SJCRH30 (cell line): ENCODE measurements around the gene TNPO1. TPM values are rescaled to one million over a fixed set of nuclear protein-coding genes. Genes with fewer than 3 reads are reported as not detected.

Experiments
- DNase-seq, 2 experiments: peaks; one replicate each; pipeline ENCODE4 v3.0.0-alpha.2; 2015 to 2020
- H3K27ac ChIP-seq: fragments of 250-450 bp; sonication (Bioruptor Pico); 2 replicates; pipeline ENCODE4 v1.5.1; 2020; ENCODE audit warnings: mild to moderate bottlenecking, moderate library complexity
- H3K27me3 ChIP-seq: fragments of 250-450 bp; sonication (Bioruptor Pico); 2 replicates; pipeline ENCODE4 v1.5.1; 2020; ENCODE audit warnings: mild to moderate bottlenecking, moderate library complexity
- H3K36me3 ChIP-seq: fragments of 250-450 bp; sonication (Bioruptor Pico); 2 replicates; pipeline ENCODE4 v1.5.1; 2020; ENCODE audit warnings: mild to moderate bottlenecking, moderate library complexity
- H3K4me1 ChIP-seq: fragments of 250-450 bp; sonication (Bioruptor Pico); 2 replicates; pipeline ENCODE4 v1.5.1; 2020; ENCODE audit warnings: mild to moderate bottlenecking, moderate library complexity
- H3K4me3 ChIP-seq: fragments of 250-450 bp; sonication (Bioruptor Pico); 2 replicates; pipeline ENCODE4 v1.5.1; 2020; ENCODE audit warnings: mild to moderate bottlenecking, moderate library complexity
- H3K9me3 ChIP-seq: fragments of 250-450 bp; sonication (Bioruptor Pico); replicated peaks from 2 replicates; pipeline ENCODE4 v1.5.1; 2020; ENCODE audit warnings: mild to moderate bottlenecking, moderate library complexity
- total RNA-seq: library from RNA; depleted of rRNA; stranded (reverse); fragments of >200 nt; shearing (Covaris generic); gene quantifications from 2 replicates; pipeline ENCODE4 v1.2.3, GENCODE V29; 2014; rRNA removed

Gene TNPO1
- total RNA-seq, 1 experiment from 2014 or later, result 209 TPM

- peaks cover 3% of the 10 kb centered on the region; the same call in 1 of the 2 replicates for H3K27me3 ChIP-seq
- no peak for DNase-seq
- H3K9me3 ChIP-seq, result no peaks in the 10 kb centered on the region
- no peak overlapping the region for H3K27ac ChIP-seq
- no peaks in the 10 kb centered on the region for H3K36me3 ChIP-seq
- no peaks in the 10 kb centered on the region for H3K4me1 ChIP-seq
- H3K4me3 ChIP-seq, result no peak overlapping the region
These were observed 133.0 kb downstream of the TNPO1 start for GRCh38 chr5:72949481-72949880.

- no peak overlapping the region for H3K27ac ChIP-seq
- DNase-seq, result no peak
- no peak overlapping the region for H3K4me3 ChIP-seq
- H3K36me3 ChIP-seq, result no peaks in the 10 kb centered on the region
- no peaks in the 10 kb centered on the region for H3K4me1 ChIP-seq
- H3K27me3 ChIP-seq, result no peaks in the 10 kb centered on the region
- H3K9me3 ChIP-seq, result no peaks in the 10 kb centered on the region
These were observed 135.4 kb downstream of the TNPO1 start for GRCh38 chr5:72951671-72952468.

- no peak overlapping the region for H3K4me3 ChIP-seq
- H3K27me3 ChIP-seq, result no peaks in the 10 kb centered on the region
- no peak for DNase-seq
- no peak overlapping the region for H3K27ac ChIP-seq
- H3K36me3 ChIP-seq, result no peaks in the 10 kb centered on the region
- no peaks in the 10 kb centered on the region for H3K9me3 ChIP-seq
- H3K4me1 ChIP-seq, result 0 out of 2 replicates have a peak, but pooled peaks cover 2% of the 10 kb centered on the region
These were observed 137.9 kb downstream of the TNPO1 start for GRCh38 chr5:72954389-72954788.

GRCh38 chr5:72955143-72955767 lies 138.8 kb downstream of the TNPO1 start:
- Histone ChIP-seq H3K27ac (peak overlapping the region; percentile 70), H3K36me3 (0 out of 2 replicates have a peak, but pooled peaks cover 3% of the 10 kb centered on the region)
- no peak for DNase-seq

GRCh38 chr5:72955768-72956323 lies 139.4 kb downstream of the TNPO1 start, which contains the start of gene FCHO2:
TSS of gene FCHO2 (plus strand) at chr5:72956041. CDS start at chr5:72956097, 56 bp downstream.
- DNase-seq, result peak; percentile 98
- H3K9me3 ChIP-seq, result no peaks in the 10 kb centered on the region
- no peaks in the 10 kb centered on the region for H3K27me3 ChIP-seq
- H3K4me3 ChIP-seq, result peak within 1 kb of the TSS; percentile 74
- H3K36me3 ChIP-seq, result 0 out of 2 replicates have a peak, but pooled peaks cover 3% of the 10 kb centered on the region
- 0 out of 2 replicates have a peak, but pooled peaks cover 2% of the 10 kb centered on the region for H3K4me1 ChIP-seq
- H3K27ac ChIP-seq, result peak within 1 kb of the TSS; percentile 70

More at GRCh38 chr5:72955143-72955767, 138.8 kb downstream of the TNPO1 start:
- no peaks in the 10 kb centered on the region for H3K9me3 ChIP-seq
- peak overlapping the region; percentile 74 for H3K4me3 ChIP-seq
- H3K27me3 ChIP-seq, result no peaks in the 10 kb centered on the region
- H3K4me1 ChIP-seq, result 0 out of 2 replicates have a peak, but pooled peaks cover 2% of the 10 kb centered on the region

GRCh38 chr5:72956324-72957140 lies 140.1 kb downstream of the TNPO1 start:
- Histone ChIP-seq H3K27me3 (no peaks in the 10 kb centered on the region), H3K4me1 (0 out of 2 replicates have a peak, but pooled peaks cover 2% of the 10 kb centered on the region), H3K9me3 (no peaks in the 10 kb centered on the region), H3K36me3 (0 out of 2 replicates have a peak, but pooled peaks cover 3% of the 10 kb centered on the region), H3K27ac (peak overlapping the region; percentile 70), H3K4me3 (peak overlapping the region; percentile 74)
- peak; percentile 76 to 80 for DNase-seq

GRCh38 chr5:72957337-72957736 lies 140.9 kb downstream of the TNPO1 start:
- no peaks in the 10 kb centered on the region for H3K27me3 ChIP-seq
- H3K4me3 ChIP-seq, result peak overlapping the region; percentile 74
- H3K4me1 ChIP-seq, result 0 out of 2 replicates have a peak, but pooled peaks cover 2% of the 10 kb centered on the region
- H3K9me3 ChIP-seq, result no peaks in the 10 kb centered on the region
- H3K27ac ChIP-seq, result peak overlapping the region; percentile 70; the same call in 1 of the 2 replicates
- peak in 1 of 2 experiments; percentile 9 for DNase-seq
- 0 out of 2 replicates have a peak, but pooled peaks cover 3% of the 10 kb centered on the region for H3K36me3 ChIP-seq

- no peaks in the 10 kb centered on the region for H3K9me3 ChIP-seq
- 0 out of 2 replicates have a peak, but pooled peaks cover 2% of the 10 kb centered on the region for H3K4me1 ChIP-seq
- no peak for DNase-seq
- H3K4me3 ChIP-seq, result no peak overlapping the region
- H3K27me3 ChIP-seq, result no peaks in the 10 kb centered on the region
- H3K36me3 ChIP-seq, result 0 out of 2 replicates have a peak, but pooled peaks cover 3% of the 10 kb centered on the region
- H3K27ac ChIP-seq, result no peak overlapping the region
These were observed 142.8 kb downstream of the TNPO1 start for GRCh38 chr5:72959257-72959656.

Other genes with a start within 250 kb of the TNPO1 start
- gene FCHO2, start 139.4 kb downstream of the TNPO1 start, total RNA-seq, result 11.1 and 15.4 TPM in 2 replicates